ENCODE data around the gene YDJC. TPM values are rescaled to one million over a fixed set of nuclear protein-coding genes. Genes with fewer than 3 reads are reported as not detected.

Gene YDJC
- total RNA-seq, 1 donor from 2014 or later = 15.7 TPM

GRCh38 chr22:21591695-21592094, 38.1 kb downstream of the YDJC start:
- Mint-ChIP-seq H3K4me1 (ENCODE audit: unreplicated experiment) (peaks cover 18% of the 10 kb centered on the region), H3K4me3 (ENCODE audit: unreplicated experiment) (no peak overlapping the region), H3K9me3 (ENCODE audit: unreplicated experiment) (no peaks in the 10 kb centered on the region), H3K36me3 (ENCODE audit: unreplicated experiment) (peaks cover 28% of the 10 kb centered on the region), H3K27me3 (ENCODE audit: unreplicated experiment) (no peaks in the 10 kb centered on the region), H3K27ac (ENCODE audit: unreplicated experiment) (no peak overlapping the region)
- TF ChIP-seq CTCF (IDR thresholded peaks at IDR 0.05) = no peak
- DNase-seq (ENCODE audit: extremely low spot score, unreplicated experiment) = no peak

GRCh38 chr22:21590809-21591641, 38.8 kb downstream of the YDJC start:
- no peak for TF ChIP-seq CTCF (IDR thresholded peaks at IDR 0.05)
- no peak for DNase-seq (ENCODE audit: extremely low spot score, unreplicated experiment)
- Mint-ChIP-seq H3K36me3 (ENCODE audit: unreplicated experiment) (peaks cover 27% of the 10 kb centered on the region), H3K27ac (ENCODE audit: unreplicated experiment) (peak overlapping the region; percentile 54), H3K9me3 (ENCODE audit: unreplicated experiment) (no peaks in the 10 kb centered on the region), H3K4me3 (ENCODE audit: unreplicated experiment) (no peak overlapping the region), H3K27me3 (ENCODE audit: unreplicated experiment) (no peaks in the 10 kb centered on the region), H3K4me1 (ENCODE audit: unreplicated experiment) (peaks cover 18% of the 10 kb centered on the region)

- H3K36me3 Mint-ChIP-seq (ENCODE audit: unreplicated experiment) = peaks cover 16% of the 10 kb centered on the region
- no peak overlapping the region for H3K4me3 Mint-ChIP-seq (ENCODE audit: unreplicated experiment)
- no peaks in the 10 kb centered on the region for H3K27me3 Mint-ChIP-seq (ENCODE audit: unreplicated experiment)
- no peaks in the 10 kb centered on the region for H3K9me3 Mint-ChIP-seq (ENCODE audit: unreplicated experiment)
- no peak for TF ChIP-seq CTCF (IDR thresholded peaks at IDR 0.05)
- no peak overlapping the region for H3K27ac Mint-ChIP-seq (ENCODE audit: unreplicated experiment)
- DNase-seq (ENCODE audit: extremely low spot score, unreplicated experiment) = no peak
- H3K4me1 Mint-ChIP-seq (ENCODE audit: unreplicated experiment) = peaks cover 18% of the 10 kb centered on the region
Observed at GRCh38 chr22:21589396-21589795, 40.4 kb downstream of the YDJC start.

GRCh38 chr22:21587803-21588611, 41.8 kb downstream of the YDJC start:
- TF ChIP-seq CTCF (IDR thresholded peaks at IDR 0.05) = no peak
- H3K27me3 Mint-ChIP-seq (ENCODE audit: unreplicated experiment) = no peaks in the 10 kb centered on the region
- no peak overlapping the region for H3K27ac Mint-ChIP-seq (ENCODE audit: unreplicated experiment)
- H3K4me3 Mint-ChIP-seq (ENCODE audit: unreplicated experiment) = no peak overlapping the region
- H3K4me1 Mint-ChIP-seq (ENCODE audit: unreplicated experiment) = peaks cover 21% of the 10 kb centered on the region
- no peak for DNase-seq (ENCODE audit: extremely low spot score, unreplicated experiment)
- no peaks in the 10 kb centered on the region for H3K9me3 Mint-ChIP-seq (ENCODE audit: unreplicated experiment)
- H3K36me3 Mint-ChIP-seq (ENCODE audit: unreplicated experiment) = peaks cover 3% of the 10 kb centered on the region

- Mint-ChIP-seq H3K27ac (ENCODE audit: unreplicated experiment) (no peak overlapping the region), H3K36me3 (ENCODE audit: unreplicated experiment) (peaks cover 3% of the 10 kb centered on the region), H3K4me1 (ENCODE audit: unreplicated experiment) (peaks cover 14% of the 10 kb centered on the region), H3K4me3 (ENCODE audit: unreplicated experiment) (no peak overlapping the region), H3K9me3 (ENCODE audit: unreplicated experiment) (no peaks in the 10 kb centered on the region), H3K27me3 (ENCODE audit: unreplicated experiment) (no peaks in the 10 kb centered on the region)
- no peak for TF ChIP-seq CTCF (IDR thresholded peaks at IDR 0.05)
- no peak for DNase-seq (ENCODE audit: extremely low spot score, unreplicated experiment)
Observed at GRCh38 chr22:21585389-21585788, 44.4 kb downstream of the YDJC start.

Data from osteocyte (in vitro differentiated cells).